Upper lobe of left lung (tissue), 4 donors: ENCODE data around the gene ACTRT2.

Source experiments
- CTCF ChIP-seq, 6 experiments: fragments of 450-650 bp in 4 of 6; fragments of 200-600 bp in 2 of 6; sonication (generic) in 2 of 6; IDR thresholded peaks; one replicate each; pipeline ENCODE4 v1.5.1; 2016 to 2019; ENCODE audit warnings: antibody characterized with exemption in 6 of 6
- POLR2AphosphoS5 ChIP-seq, 2 donors: sonication (generic); formaldehyde crosslinking; IDR thresholded peaks; one replicate each; pipeline ENCODE4 v1.5.1; 2017; ENCODE audit warnings: antibody characterized with exemption in 2 of 2

- TF ChIP-seq CTCF (IDR thresholded peaks at IDR 0.05) (no peak), POLR2AphosphoS5 (IDR thresholded peaks at IDR 0.05) (no peak)
These were observed 15.4 kb downstream of the ACTRT2 start for GRCh38 chr1:3036447-3037280.
